NAMALWA (cell line): ENCODE results near the gene FGF12.

ENCODE experiments used
- DNase-seq: peaks from one replicate; pipeline ENCODE4 v3.0.0-alpha.2; 2015; ENCODE audit warnings: low spot score

Gene FGF12

DNA sequence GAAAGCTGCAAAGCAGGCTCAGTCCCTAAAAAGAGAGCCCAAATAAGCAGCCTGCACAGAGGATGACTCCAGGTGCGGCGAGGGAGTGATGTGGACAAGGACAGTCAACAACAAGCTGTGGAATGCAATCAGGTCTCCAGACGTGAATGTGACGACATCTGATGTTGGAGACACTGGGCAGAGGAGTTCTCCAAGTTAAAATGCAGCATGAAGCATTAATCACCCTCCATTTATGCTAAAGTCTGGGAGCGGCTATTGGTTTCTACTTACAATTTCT, 316.7 kb downstream of the FGF12 start:
- DNase-seq = no peak

DNA sequence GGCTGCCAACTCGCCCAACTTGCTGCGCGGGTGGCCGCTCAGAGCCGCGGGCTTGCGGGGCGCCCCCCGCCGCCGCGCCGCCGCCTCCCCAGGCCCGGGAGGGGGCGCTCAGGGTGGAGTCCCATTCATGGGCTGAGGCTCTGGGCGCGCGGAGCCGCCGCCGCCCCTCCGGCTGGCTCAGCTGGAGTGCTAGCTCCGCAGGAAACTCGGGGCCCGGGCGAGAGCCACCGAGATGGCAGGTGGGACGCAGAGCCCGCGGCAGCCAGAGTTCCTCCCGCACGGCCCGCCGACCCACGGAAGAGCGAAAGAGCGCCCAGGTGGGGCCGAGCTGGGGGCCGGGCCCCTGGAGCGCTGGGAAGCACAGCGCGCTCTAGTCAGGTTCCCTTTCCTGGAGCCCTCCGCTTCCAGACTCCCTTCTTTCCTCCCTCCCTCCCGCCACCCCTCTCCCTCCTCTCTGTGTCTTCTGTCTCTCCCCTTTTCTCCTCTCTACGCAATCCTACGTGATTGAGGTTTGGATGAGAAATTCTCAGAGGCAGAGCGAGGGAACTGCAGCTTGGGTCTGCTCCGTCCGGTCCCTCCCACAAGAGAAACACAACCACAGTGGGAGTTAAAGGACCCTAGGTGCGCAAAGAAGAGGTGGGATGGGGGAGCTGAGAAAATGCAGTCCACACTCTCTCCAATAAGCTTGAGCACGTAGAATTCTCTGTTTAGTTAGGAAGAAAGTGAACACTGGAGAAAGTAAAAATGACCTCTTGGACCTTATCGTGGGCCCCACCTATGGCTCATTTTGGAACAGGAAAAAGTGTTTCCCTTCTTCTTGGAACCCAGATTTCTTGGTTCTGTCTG, 317.3 kb downstream of the FGF12 start:
- DNase-seq = no peak

DNA sequence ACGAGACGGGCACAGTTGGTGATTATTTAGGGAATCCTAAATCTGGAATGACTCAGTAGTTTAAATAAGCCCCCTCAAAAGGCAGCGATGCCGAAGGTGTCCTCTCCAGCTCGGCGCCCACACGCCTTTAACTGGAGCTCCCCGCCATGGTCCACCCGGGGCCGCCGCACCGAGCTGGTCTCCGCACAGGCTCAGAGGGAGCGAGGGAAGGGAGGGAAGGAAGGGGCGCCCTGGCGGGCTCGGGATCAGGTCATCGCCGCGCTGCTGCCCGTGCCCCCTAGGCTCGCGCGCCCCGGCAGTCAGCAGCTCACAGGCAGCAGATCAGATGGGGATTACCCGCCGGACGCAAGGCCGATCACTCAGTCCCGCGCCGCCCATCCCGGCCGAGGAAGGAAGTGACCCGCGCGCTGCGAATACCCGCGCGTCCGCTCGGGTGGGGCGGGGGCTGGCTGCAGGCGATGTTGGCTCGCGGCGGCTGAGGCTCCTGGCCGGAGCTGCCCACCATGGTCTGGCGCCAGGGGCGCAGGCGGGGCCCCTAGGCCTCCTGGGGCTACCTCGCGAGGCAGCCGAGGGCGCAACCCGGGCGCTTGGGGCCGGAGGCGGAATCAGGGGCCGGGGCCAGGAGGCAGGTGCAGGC, 318.0 kb downstream of the FGF12 start:
- DNase-seq = no peak

DNA sequence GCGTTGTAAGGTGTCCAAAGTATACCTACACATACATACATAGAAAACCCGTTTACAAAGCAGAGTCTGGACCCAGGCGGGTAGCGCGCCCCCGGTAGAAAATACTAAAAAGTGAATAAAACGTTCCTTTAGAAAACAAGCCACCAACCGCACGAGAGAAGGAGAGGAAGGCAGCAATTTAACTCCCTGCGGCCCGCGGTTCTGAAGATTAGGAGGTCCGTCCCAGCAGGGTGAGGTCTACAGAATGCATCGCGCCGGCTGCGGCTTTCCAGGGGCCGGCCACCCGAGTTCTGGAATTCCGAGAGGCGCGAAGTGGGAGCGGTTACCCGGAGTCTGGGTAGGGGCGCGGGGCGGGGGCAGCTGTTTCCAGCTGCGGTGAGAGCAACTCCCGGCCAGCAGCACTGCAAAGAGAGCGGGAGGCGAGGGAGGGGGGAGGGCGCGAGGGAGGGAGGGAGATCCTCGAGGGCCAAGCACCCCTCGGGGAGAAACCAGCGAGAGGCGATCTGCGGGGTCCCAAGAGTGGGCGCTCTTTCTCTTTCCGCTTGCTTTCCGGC, 318.6 kb downstream of the FGF12 start:
- no peak for DNase-seq

DNA sequence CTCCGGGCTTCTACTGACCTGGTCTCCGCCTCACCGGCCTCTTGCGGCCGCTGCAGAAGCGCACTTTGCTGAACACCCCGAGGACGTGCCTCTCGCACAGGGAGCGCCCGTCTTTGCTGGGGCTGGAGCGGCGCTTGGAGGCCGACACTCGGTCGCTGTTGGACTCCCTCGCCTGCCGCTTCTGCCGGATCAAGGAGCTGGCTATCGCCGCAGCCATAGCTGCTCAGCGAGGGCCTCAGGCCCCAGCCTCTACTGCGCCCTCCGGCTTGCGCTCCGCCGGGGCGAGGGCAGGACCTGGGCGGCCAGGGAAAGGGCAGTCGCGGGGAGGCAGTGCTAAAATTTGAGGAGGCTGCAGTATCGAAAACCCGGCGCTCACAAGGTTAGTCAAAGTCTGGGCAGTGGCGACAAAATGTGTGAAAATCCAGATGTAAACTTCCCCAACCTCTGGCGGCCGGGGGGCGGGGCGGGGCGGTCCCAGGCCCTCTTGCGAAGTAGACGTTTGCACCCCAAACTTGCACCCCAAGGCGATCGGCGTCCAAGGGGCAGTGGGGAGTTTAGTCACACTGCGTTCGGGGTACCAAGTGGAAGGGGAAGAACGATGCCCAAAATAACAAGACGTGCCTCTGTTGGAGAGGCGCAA, 319.2 kb downstream of the FGF12 start:
- DNase-seq = no peak

DNA sequence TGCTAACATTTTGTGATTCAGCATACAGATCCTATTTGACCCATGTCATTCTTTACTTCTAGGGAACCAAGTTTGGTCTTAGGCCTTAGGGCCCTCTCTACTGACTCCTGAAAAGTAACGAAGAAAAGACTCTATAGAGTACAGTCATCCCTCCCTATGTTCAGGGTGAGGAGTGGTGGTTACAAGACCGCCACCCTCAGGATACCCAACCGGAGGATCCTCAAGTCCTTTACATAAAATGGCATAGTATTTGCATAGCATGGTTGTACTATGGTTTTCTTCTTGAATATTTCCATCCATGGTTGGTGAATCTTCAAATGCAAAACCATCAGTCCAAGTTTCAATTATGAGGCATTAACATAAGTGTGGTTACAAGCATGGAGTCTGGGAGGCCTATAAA, 327.6 kb downstream of the FGF12 start:
- DNase-seq = no peak

DNA sequence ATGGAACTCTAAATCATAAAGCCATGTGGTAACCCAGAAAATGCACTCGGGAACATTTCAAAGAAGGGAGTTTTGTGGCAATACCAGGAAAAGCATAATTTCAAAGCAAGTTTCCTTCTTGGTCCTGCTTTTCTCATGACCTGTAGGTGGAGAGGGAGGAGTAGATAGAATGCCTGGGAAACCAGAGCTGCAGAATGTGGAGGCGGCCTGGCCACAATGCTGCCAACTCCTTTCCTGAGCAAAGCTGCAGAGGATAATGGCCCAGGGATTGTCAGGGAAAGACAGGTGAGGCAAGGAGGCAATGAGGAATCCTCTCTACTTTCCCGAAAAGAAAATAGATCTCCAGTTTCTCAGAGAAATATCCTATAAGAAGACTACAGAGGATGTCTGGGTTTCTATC, 330.3 kb downstream of the FGF12 start:
- DNase-seq = no peak

DNA sequence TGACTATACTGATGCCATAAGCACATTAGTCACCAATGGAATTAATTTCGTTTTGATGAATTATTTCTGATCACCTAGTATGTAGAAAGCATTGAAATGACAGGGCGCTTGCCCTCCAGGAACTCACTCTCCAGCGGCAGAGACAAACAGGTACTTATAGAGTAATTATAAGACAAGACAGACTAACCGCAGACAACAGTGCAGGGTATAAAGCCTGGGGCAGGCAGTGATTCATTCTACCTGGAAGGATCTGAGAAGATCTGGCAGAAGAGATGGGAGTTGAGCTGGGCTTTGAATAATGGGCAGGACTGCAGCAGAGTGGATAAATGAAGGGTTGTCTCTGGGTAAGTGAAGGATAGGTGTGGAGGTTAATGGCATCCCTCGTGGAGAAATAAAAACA, 331.8 kb downstream of the FGF12 start:
- DNase-seq = no peak

DNA sequence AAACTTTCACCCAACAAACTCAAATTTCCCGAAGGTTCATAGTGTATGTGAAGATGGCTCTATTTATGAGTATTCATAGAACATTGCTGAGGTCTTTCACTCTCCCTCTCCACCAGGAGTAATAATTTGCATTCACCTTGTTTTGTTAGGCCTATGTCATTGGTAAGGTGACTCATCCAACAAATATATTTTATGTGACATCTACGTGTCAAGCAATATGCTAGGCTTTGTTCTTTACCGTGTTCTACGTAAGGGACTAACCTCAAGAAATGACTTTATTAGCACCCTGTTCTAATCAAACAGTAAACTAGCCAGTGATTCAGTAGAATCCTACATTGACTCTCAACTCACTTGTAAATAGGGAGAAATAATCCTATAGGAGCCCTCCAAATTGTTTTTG, 334.4 kb downstream of the FGF12 start:
- no peak for DNase-seq

DNA sequence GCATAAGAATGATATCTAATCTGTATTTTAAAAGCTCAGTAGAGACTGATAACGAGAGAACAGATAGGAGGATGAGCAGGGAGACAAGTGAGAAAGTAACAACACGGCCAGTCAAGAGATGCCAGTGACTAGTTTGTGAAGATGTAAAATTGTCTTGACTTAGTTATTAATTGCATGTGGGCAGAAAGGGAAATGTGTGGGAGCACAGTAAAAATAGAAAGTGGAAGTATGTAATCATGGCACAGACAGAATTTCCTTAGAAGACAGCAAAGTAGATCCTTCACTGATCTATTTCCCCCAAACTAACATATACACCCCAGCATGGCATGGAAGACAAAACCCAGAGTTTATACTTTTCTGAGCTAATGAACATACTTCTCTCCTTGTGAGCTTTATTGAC, 344.5 kb downstream of the FGF12 start:
- DNase-seq = no peak

DNA sequence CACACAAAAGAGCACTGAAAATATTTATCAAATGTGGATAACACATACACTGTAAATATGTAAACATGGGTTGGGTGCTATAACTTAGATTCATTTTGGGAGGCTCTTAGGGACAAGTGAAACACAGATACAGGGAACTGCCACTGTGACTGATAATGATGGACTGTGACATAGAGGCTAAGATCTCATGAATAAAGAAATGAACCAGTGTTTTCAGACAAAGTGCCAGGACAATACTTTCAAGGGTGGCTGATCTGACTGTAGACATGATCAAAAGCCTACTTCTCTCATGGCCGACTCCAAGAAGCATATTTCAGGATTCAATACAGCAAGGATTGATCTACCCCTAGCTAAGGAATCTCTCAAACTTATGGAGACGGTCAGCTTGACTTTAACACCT, 353.8 kb downstream of the FGF12 start:
- DNase-seq = no peak

DNA sequence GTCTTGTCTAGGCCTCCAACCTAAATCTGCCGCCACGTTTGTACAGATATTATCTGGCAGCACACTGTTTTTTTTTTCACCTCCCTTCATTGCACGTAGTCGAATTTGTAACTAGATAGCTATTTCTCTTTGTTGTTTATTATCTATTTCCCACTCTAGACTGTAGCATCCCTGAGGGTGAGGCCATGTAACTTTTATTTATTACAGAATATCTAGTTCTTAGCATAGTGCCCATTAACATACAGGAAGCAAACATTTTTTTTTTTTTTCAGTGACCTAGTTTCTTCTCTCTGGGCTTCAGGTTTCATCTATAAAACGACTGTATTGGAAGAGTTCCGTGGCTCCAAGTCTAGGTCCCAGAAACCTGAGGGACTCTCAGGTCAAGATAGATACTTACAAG, 354.3 kb downstream of the FGF12 start:
- DNase-seq = no peak

DNA sequence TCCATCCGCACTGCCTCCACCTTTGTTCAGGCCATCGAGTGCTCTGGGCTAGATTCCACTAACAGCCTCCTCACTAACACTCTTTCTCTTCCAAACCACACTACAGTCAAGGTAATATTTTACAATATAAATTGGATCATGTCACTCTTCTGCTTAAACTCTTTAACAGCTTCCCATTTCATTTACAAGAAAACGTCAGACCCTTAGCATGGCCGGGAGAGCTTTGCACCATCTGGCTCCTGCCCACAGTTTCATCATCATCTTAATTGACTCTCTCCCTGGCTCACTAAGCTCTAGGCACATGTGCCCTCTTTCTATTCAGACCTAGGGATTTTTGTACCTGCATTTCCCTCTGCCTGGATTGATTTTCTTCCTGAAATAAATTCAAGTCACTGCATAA, 354.7 kb downstream of the FGF12 start:
- no peak for DNase-seq

DNA sequence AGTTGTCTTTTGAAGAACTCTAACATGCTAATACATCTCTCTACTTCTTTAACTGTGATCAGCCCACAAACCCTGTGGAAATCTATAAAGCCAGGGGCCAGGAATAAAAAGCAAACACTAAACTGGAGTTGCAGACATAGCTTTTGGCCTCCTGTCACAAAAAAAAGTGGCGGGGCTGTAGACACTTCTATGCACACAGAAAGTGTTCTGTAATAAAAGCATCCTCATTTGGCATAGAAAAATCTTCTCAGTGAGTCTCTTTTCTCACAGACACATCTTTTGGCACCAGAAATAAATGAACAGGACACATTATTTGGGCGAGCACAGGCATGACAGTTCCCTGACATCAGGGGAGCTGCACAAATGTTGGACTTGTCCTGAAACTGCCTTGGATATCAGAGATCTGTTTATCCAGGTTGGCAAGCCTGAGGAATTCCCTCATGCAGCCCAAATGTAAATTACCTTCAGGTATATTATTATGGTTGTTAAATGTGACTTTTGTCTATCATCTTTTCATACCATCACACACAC, 355.4 kb downstream of the FGF12 start:
- no peak for DNase-seq

DNA sequence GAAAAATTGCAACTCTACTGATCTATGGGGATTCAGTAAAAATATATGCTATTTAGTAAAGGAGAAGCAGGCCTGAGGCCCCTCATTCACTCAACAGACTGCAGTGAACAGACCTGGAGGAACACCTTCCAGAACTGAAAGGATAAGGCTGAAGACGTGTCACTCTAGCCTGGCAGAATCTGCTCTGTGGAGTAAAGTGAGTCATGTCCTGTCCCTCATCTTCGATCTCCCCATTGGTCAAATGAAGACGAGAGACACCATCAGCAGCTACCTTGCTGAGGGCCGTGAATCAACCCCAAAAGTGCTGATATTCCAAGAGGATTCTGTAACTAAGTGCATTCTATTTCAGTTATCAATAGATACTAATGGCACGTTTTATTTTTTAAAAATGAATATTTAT, 359.7 kb downstream of the FGF12 start:
- DNase-seq = no peak

DNA sequence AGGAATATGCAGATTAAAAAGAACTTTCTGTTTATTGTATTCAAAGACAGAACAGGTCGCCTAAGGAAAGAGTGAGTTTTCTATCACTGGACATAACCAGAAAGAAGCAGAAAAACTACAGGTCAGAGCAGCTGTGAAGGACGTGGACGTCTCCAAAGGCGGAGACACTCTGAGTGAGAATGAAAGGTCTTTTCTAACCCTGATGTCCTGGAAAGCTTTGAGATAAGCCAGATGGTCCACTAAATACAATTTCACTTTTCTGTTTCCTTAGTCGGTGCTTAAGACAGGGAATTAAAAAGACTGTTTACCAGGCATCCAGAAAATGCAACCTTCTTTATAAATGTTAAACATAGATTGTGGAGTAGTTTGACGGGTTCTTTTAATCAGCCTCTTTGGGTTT, 360.4 kb downstream of the FGF12 start:
- no peak for DNase-seq

DNA sequence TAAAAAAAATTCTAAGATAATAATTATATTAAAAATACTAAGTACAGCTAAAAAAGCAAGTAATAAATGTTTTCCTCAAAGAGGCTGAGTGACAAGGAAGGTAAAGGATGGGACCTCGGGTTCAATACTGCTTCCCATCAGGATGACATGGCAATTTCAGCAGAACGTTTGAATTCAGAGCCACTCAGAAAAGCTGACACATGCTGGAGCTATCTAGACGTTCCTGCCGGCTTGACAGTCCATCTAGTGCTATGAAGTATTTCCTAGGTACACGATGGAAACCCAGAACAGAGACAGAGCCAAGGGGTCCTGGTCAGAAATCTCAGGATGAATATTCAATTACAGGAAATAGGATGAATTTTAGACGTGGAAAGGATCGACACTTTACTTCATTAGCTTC, 361.8 kb downstream of the FGF12 start:
- DNase-seq = no peak

DNA sequence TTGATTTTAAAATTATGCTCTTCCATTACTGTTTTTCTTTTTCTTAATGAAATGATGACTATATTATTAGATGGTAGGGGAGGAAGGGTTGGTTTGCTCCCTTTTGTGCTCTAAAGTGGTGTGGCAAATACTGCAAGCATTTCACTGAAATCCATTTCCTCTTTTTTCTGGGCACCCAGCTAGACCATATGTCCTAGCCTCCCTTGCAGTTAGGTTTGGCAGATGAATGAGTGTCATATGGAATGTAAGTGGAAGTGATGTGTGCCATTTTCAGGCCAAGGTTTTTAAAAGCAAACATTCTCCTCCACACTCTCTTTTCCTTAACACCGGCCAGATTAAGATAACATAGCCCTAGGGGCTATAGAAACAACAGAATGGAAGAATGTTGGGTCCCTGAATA, 363.0 kb downstream of the FGF12 start:
- no peak for DNase-seq

DNA sequence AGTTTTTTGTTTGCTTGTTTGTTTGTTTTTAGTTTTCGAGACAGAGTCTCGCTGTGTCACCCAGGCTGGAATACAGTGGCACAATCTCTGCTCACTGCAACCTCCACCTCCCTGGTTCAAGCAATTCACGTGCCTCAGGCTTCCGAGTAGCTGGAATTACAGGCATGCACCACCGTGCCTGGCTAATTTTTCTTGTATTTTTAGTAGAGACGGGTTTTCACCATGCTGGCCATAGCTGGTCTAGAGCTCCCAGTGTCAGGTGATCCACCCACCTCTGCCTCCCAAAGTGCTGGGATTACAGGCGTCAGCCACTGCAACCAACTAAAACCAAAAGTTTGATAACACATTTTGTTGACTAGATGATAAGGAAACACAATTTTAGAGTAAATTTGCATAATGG, 372.7 kb downstream of the FGF12 start:
- no peak for DNase-seq

DNA sequence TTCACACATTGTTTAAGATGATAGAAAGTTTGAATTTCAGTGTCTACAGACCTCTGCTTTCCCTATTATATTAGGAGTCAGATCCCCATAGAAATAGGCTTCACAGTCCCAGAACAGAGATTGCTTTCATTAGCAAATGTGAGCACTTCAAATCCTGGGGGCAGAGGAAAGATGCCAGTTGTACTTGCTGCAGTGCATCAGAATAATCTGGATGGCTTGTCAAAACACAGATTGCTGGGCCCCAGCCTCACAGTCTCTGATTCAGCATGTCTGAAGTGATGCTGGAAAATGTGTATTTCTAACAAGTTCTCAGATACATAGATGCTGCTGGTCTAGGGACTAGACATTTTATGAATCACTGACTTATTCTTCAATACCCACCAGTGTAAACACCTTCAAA, 375.2 kb downstream of the FGF12 start:
- no peak for DNase-seq

DNA sequence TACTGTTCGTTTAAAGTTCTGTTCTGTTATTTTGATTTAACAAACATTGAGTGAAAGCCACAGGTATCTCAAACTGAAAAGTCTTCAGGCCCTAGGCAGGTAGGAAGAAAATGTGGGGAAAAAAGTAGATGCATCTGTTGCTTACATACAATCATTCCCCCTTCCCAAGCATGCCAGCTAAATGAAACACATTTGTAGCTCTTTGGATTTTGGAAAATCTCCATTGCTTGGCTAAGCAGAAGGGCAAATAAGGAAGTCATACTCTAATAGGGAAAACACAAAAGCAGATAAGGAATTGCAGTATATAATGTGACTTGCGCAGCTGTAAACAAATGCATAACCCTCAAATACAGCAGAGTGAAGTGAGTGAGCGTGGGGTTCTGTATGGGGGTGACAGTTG, 375.9 kb downstream of the FGF12 start:
- no peak for DNase-seq

DNA sequence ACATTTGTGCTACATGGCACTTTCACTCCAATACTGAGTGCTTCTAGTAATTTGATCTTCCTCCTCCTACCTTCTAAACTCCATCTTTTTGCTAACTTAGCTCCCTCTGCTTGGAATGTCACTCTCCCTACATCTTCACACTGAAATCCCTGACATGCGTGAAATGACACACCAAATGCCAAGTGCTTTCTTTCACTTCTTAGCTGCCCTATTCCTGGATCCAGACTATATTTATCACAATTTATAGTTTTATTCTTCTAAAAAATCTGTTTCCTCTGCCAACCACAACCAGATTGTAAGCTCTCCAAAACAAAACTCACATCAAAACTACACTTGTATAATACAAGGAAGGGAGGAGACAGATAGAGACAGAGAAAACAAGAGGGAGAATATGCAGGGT, 387.3 kb downstream of the FGF12 start:
- DNase-seq = no peak

DNA sequence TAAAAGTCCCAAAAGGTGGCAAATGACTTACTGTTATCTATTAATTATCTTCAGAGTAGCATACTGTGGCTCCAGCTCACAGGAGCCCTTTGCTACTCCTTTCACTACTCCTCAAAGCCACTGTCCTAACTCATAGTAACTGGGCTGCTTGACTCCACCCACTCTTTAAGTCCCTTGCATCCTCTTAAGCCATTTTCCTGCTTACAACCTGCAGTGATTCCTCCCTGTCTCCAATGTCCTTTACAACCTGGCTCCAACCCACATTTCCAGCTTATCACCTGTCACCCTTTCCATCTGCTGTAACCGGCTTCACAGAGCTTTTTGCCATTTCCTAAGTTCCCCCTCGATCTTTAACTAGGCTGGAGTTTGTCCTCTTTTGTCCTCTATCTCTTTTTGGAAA, 388.1 kb downstream of the FGF12 start:
- DNase-seq = no peak
